Naive thymus-derived CD4-positive, alpha-beta T cell (primary cell): ENCODE data around the gene PDCD5. TPM values are rescaled to one million over a fixed set of nuclear protein-coding genes. Genes with fewer than 3 reads are reported as not detected.

ENCODE experiments used
- polyA plus RNA-seq, 2 donors: library from polyadenylated mRNA; unstranded; fragments of 300-500 nt; fragmentation: Illumina TruSeq; gene quantifications; one replicate each; pipeline ENCODE4 v1.2.3, GENCODE V29; 2021
- total RNA-seq, 6 experiments: library from RNA in 5 of 6; stranded (reverse) in 5 of 6; gene quantifications; 1 replicate in 5 of 6; 2 replicates in 1 of 6; pipeline ENCODE4 v1.2.3 and lab custom pipeline; 2021 to 2026

PDCD5 gene
- total and polyA plus RNA-seq, 7 experiments from 2014 or later, result 19.5 to 101 (median 53.8) TPM

Other genes with a start within 250 kb of the PDCD5 start
- gene ZNF507, start 235.6 kb upstream of the PDCD5 start, total RNA-seq, result 10 to 100 TPM; 21.6 to 46.3 (median 36.4) TPM
- 10 to 100 TPM; 11.2 to 11.4 TPM for gene ZNF507, start 235.6 kb upstream of the PDCD5 start, polyA plus RNA-seq
- gene DPY19L3, start 175.4 kb upstream of the PDCD5 start, total RNA-seq, result 10 to 100 TPM in 4 of 5 experiments, 1 to 10 TPM in 1; 8.4 to 19.3 (median 15.8) TPM
- gene DPY19L3, start 175.4 kb upstream of the PDCD5 start, polyA plus RNA-seq, result 1 to 10 TPM; 3.2 to 5.2 TPM
- 10 to 100 TPM; 23.6 to 44.9 (median 41.2) TPM for gene ANKRD27, start 94.0 kb downstream of the PDCD5 start, total RNA-seq
- gene ANKRD27, start 94.0 kb downstream of the PDCD5 start, polyA plus RNA-seq, result 10 to 100 TPM; 12.3 to 20.4 TPM
- gene RGS9BP, start 94.7 kb downstream of the PDCD5 start, total RNA-seq, result under 1 TPM; 0.13 to 0.30 (median 0.24) TPM
- not detected for gene RGS9BP, start 94.7 kb downstream of the PDCD5 start, polyA plus RNA-seq
- gene NUDT19, start 110.6 kb downstream of the PDCD5 start, total RNA-seq, result 10 to 100 TPM in 2 of 5 experiments, 1 to 10 TPM in 3; 8.4 to 17.0 (median 9.0) TPM
- gene NUDT19, start 110.6 kb downstream of the PDCD5 start, polyA plus RNA-seq, result 1 to 10 TPM; 2.4 to 2.9 TPM
- 1 to 10 TPM in 2 of 5 experiments, under 1 TPM in 3; 0.17 to 3.6 (median 0.92) TPM for gene TDRD12, start 138.6 kb downstream of the PDCD5 start, total RNA-seq
- gene TDRD12, start 138.6 kb downstream of the PDCD5 start, polyA plus RNA-seq, result under 1 TPM in 1 of 2 donors, not detected in 1; 0.43 TPM